ENCODE data around the gene MIDN.
"Not testable (repeated sequence)": the region's sequence is repeated elsewhere in the genome, so short reads cannot be mapped to it uniquely, and the experiment has no call there.

The MIDN gene

DNA sequence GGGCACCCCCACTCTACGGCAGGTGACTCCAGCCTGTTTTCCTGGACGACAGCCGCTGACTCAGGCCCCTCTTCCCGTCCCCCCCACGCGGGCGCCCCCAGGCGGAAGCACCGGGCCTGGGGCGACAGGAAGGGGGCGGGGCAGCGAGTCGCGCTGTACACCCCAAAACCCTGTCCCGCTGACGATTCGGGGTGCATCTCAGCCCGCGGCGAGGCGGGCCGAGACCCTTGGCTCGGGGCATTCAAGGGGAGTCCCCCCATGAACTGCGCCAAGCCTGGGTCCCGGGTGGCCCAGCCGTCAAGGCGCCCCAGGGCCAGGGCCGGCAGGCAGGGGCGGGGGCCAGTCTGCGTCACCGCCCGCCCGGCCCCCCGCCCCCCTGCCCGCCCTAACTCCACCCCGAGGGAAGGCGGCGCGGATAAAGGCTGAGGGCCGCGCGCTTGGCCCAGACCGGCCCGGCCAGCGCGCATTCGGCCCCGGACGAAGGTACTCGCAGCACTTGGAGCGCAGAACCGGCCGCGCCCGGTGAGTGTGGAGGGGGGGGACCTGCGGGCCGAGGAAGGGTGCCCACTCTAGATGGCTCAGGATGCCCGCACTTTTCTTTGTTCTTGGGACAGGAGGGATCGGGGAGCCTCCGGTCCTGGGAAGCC, at the start of gene MIDN:
TSS of gene MIDN (plus strand) at position 445 of the 647 bp plus-strand sequence. CDS start 1,714 bp downstream, outside the sequence.
- DNase-seq, result peak; percentile 82

DNA sequence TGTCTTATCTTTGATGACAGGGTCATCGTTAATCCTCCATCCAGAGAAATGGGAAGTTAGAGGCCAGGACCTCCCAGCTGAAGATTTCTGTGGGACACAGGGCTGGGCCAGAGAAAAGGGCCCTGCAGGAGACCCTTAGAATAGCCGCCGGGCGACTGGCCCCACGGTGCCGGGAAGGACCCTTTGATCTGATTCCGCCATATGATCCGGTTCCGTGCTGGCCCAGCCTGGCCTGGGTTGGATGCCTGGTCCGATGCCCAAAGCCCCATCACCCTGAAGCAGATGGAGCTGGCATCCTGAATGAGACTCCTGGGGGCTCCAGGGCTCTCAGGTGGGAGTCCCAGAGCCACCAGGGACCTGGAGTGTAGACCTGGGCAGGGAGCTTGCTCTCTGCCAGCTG, 48.9 kb upstream of the MIDN start:
- no peak for DNase-seq

DNA sequence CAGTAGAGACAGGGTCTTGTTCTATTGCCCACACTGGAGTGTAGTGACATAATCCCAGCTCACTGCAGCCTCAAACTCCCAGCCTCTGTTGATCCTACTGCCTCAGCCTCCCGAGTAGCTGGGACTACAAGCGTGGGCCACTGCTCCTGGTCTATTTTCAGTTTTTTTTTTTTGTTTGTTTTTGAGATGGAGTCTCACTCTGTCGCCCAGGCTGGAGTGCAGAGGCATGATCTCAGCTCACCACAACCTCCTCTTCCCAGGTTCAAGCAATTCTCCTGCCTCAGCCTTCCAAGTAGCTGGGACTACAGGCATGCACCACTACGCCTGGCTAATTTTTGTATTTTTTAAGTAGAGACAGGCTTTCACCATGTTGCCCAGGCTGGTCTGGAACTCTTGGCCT, 47.8 kb upstream of the MIDN start:
- DNase-seq, result not testable (repeated sequence)

DNA sequence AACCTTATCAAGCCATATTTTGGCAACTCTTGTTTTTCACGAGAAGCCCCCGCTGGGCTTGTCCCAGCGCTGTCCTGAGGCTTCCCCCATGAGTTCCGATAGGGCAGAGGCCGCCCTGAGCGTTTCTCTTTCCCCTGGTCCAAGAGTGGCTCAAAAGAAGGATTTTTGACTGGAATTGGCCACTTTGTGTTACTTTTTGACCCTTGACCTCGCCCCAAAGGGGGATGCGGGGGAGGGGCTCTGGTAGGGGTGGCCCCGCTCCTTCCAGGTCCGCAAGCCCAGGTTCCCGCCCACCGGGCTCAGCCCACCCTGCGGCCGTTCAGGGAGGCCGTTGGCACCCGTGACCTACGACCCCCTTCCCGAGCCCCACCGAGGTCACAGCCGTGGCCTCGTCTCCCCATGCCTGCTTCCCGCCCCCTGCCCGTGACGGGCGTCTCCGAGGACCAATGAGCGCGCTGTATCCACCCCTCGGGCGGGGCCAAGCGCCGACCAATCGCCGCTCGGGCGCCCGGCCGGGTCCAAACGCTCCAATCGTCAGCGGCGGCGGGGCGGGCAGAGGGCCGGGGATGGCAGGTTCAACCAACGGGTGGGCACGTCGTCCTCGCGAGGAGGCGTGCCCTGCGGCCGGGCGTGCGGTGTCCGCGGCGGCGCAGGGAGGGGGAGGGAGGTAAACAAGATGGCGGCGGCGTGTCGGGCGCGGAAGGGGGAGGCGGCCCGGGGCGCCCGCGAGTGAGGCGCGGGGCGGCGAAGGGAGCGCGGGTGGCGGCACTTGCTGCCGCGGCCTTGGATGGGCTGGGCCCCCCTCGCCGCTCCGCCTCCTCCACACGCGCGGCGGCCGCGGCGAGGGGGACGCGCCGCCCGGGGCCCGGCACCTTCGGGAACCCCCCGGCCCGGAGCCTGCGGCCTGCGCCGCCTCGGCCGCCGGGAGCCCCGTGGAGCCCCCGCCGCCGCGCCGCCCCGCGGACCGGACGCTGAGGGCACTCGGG, 43.0 kb upstream of the MIDN start, which contains the start of gene STK11:
TSS of gene STK11 (plus strand) at position 665 of the 986 bp plus-strand sequence. CDS start 1,136 bp downstream, outside the sequence.
- peak; percentile 98 for DNase-seq

DNA sequence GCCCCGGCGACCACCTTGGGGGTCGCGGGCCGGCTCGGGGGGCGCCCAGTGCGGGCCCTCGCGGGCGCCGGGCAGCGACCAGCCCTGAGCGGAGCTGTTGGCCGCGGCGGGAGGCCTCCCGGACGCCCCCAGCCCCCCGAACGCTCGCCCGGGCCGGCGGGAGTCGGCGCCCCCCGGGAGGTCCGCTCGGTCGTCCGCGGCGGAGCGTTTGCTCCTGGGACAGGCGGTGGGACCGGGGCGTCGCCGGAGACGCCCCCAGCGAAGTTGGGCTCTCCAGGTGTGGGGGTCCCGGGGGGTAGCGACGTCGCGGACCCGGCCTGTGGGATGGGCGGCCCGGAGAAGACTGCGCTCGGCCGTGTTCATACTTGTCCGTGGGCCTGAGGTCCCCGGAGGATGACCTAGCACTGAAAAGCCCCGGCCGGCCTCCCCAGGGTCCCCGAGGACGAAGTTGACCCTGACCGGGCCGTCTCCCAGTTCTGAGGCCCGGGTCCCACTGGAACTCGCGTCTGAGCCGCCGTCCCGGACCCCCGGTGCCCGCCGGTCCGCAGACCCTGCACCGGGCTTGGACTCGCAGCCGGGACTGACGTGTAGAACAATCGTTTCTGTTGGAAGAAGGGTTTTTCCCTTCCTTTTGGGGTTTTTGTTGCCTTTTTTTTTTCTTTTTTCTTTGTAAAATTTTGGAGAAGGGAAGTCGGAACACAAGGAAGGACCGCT, 42.1 kb upstream of the MIDN start:
- DNase-seq, result no peak

DNA sequence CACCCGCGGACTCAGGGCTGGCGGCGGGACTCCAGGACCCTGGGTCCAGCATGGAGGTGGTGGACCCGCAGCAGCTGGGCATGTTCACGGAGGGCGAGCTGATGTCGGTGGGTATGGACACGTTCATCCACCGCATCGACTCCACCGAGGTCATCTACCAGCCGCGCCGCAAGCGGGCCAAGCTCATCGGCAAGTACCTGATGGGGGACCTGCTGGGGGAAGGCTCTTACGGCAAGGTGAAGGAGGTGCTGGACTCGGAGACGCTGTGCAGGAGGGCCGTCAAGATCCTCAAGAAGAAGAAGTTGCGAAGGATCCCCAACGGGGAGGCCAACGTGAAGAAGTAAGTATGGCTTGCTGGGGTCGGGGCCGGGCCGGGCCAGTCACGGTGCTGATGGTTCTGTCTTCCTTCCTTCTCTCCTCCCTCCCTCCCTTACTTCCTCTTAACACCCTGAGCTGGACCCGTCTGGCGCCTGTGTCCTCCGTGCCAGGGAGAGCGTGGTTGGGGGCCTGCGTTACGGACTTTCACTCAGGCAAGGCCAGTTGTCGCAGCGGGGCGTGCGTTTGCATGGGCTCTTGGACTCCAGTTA, 41.4 kb upstream of the MIDN start:
- DNase-seq, result no peak

DNA sequence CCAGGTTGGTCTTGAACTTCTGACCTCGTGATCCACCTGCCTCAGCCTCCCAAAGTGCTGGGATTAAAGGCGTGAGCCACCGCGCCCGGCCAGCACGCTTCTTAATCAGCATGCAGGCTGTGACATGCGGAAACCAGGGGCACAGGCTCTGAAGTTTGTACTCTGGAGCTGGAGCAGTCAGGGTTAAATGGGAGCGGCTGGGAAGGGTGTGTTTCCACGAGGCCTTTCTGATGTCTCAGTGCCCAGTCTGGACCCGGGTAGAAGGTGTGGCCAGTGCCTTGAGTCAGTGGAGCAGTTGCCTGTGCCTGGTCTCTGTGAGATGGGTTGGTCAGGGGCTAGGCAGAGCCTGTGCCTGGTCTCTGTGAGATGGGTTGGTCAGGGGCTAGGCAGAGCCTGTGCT, 39.6 kb upstream of the MIDN start:
- not testable (repeated sequence) for DNase-seq

DNA sequence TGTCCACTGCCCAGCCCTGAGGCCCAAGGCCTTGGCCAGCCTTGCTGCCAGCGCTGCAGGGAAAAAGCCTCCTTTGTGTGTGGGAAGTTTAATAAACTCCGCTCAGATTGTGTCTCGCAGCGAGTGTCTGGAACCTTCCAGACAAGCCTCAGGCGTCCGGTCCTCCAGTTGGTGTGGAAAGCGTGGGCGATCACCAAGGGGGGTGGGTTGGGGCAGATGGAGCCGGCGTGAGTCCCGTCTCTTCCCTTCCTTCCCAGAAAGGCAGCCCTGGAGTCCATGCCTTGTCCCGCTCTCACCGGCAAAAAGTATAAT, 38.2 kb upstream of the MIDN start:
- no peak for DNase-seq

DNA sequence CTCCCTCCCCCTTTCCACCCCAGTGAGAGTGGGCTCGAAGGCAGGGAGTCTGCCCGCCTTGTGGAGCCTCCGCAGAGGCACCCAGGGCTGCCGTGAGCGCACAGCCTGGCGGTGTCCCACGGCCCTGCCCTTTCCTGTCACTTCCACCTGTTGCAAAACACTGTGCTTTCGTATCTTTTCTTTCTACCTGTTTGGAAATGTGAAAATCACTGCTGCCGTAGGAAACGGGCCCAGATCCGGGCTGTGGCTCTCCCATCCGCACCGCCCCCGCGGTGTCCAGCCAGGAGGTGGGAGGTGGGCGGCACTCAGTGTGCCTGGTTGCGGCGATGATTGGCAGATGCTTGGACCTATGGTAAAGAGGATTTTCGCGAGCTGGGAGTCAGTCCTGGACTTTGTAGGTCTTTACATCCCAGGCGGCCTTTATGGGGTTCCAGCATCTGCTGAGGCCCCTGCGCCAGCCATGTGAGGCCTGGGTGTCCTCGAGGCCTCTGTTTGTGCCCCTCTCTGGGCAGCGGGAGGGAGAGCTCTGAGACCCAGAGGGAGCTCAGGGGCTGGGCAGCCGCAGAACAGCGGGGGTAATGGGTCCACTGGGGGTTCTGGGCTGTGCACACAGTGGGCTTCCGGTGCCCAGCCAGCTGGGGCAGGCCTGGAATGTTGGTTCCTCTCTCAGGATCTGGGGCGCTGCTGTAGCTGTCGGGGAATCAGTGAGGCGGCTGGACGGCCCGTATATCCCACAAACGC, 36.7 kb upstream of the MIDN start:
- no peak for DNase-seq

DNA sequence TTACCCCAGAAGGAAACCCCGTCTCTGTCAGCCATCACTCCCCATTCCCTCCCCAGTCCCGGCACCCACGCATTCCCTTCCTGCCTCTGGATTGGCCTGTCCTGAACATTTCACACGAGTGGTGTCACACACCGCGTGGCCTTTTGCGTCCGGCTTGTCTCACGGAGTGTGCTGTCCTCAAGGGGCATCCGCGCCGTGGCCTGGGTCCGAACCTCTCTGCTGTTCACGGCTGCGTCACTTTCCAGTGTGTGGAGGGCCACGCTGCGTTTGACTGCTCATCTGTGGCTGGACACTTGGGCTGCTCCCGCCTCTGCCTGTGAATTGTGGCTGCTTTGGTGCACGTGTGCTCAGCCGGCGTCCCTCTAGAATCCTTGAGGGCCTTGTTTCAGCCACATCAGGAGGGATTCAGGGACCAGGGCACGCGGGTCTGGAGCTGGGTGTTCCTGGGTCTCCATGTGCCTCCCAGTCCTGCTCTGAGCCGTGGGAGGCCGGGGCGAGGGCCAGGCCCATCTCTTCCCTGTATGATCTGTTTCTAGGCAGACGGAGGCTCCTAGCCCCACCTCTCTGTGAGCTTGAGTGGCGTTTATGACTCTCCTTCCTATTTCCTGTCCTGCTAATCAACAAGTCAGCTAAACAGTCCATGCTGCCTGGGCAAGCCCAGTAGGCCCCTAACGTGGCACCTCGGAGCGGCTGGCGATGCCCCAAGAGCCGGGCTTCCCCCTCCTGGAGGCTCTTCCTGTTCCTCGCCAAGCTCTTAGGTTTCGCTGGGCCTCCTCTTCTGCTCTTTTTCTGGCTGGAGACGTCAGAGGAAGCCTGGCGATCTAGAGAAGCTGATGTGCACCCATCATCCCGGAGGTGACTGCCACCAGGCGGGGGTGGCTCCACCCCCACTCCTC, 34.7 kb upstream of the MIDN start:
- DNase-seq, result no peak

DNA sequence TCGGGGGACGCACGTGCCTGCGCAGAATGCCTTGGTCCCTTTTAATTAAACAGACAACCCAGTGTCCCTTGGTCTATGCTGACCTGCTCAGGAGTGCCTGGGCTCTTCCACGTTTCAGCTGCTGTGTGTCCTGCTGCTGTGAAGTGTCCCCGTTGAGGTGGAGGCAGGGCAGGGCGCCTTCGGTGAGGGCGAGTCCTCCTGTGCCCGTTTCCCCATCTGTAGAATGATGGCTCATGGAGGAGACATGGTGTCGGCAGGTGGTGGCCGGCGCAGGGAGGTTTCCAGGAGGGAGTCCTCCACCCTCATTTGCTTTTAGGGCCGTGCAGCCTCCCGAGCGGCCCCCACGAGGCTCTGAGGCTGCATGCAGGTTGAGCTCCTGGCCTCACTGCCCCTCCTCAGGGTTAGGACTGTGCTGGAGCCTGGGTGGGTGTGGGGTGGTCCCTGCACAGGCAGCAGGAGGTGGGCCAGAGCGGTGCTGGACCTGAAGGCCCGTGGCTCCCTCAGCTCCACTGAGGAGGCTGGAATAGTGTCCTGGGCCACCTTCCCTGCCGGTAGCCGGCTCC, 34.0 kb upstream of the MIDN start:
- no peak for DNase-seq

DNA sequence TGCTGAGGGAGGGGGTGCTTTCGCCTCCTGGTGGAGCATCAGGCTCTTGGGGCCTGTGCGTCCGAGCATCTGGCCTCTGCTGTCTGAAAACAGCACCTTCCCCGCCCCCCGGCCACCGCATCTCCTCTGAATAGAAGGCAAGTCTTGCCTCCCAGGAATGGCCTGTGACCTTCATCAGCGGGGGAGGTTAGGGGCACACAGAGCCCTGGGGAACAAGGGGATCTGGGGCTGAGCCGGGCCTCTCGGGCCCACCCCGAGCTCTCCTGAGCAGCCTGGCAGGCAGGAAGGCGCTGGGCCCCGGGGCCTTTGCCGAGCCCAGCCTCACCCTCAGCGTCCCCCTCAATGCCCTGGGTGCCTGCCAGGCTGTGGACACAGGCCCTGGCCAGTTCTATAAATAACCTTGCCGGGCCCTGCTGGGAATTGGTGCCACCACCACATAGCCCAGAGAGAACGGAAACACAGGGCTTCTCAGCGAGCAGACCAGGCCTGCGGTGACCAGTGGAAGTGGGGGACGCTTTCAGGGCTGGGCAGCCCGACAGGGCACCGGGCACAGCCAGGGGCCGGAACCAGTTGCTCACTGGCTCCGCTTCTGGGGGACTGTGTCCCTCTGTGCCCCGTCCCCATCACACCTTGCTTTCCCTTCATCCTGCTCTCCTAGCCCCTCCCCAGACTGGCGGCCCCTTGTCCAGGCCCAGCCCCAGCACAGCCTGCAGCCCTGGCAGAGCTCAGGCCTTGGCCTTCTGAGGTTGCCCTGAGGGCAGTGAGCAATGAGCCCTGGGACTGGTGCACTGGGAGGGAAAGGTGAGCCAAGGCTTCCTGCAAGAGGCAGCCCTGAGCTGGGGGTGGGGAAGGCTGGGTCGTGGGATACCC, 33.3 kb upstream of the MIDN start:
- no peak for DNase-seq

DNA sequence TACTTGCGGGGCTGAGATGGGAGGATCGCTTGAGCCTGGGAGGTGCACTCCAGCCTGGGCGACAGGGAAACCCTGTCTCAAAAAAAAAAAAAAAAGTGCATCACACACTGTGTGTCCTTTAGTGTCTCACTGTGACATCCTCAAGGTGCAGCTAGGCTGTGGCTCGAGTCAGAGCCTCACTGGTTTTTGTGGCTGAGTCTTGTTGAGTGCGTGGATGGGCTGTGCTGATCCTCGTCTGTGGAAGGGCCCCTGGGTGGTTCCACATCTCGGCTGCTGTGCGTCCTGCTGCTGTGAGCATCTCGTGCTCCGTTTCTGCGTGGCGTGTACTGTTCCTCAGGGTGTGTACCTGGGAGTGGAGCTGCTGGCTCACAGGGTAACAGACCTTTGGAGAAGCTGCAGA, 31.6 kb upstream of the MIDN start:
- no peak for DNase-seq

DNA sequence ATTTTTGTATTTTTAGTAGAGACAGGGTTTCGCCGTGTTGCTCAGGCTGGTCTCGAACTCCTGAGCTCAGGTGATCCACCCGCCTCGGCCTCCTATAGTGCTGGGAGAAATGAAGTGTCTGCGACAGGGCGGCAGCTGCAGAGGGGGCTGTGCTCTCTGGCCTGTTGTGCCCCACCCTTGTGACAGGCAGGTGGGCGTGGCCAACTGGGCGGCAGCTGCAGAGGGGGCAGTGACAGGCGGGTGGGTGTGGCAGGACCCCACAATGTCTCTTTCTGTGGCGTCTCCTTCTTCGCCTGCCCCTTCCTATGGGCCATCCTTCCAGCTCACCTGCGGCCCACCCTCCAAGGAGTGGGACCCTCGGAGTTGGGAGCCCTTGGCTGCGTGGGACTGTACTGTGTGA, 31.0 kb upstream of the MIDN start:
- DNase-seq, result no peak

DNA sequence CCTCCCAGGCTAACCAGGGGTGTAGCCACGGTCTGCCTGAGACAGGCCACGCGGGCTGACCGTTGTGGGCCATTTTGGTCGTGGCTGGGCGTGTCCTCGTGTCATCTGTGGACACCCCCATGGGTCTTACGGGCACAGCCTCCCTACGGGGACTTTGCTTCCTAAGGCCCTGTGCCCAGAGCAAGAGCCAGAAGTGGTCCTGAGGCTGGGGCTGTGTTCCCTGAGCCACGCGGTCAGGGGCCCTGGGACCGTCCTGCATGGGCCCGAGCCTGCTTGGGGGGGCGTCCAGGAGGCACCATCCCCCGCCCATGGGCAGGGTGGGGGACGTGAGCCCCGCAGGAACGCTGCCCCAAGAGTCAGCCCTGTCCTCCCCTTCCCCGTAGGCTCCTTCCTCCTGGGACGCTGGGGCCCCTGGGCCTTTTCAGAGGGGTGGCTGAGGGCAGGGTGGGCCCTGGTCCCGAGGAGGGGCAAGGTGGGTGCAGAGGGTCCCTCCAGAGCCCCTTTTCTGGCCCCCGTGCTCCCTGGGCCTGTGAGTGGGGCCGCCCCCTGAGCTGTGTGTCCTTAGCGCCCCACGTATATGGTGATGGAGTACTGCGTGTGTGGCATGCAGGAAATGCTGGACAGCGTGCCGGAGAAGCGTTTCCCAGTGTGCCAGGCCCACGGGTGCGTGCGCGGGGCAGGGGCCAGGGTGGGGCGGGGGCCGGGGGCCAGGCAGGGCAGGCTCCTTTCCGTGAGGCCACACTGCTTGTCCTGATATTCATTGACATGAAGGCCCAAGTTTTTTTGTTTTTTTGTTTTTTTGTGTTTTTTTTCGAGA, 29.4 kb upstream of the MIDN start:
- DNase-seq, result no peak

DNA sequence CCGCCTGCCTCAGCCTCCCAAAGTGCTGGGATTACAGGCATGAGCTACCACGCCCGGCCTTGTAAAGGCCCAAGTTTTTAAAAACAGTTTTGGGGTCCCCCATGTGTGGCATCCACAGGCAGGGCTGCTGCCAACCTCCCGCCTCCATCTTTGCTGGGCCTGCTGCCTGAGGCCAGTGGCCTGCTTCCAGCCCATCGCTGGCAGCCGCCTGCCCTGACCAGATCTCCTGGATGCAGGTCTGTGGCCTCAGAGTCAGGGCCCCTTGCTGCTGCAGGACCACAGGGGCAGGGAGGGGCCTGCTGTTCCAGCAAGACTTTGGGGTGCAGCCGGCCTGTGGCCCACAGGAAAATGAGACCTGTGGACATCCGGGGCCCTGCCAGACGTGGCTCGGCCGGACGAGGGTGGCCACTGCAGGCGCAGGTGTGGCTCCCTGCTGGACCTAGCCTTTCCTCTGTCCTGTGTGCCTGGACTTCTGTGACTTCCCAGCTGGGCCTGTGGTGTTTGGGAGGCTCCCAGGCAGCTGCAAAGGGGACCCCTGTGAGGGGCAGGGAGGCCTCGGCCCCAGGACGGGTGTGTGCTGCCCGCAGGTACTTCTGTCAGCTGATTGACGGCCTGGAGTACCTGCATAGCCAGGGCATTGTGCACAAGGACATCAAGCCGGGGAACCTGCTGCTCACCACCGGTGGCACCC, 28.5 kb upstream of the MIDN start:
- DNase-seq, result no peak

DNA sequence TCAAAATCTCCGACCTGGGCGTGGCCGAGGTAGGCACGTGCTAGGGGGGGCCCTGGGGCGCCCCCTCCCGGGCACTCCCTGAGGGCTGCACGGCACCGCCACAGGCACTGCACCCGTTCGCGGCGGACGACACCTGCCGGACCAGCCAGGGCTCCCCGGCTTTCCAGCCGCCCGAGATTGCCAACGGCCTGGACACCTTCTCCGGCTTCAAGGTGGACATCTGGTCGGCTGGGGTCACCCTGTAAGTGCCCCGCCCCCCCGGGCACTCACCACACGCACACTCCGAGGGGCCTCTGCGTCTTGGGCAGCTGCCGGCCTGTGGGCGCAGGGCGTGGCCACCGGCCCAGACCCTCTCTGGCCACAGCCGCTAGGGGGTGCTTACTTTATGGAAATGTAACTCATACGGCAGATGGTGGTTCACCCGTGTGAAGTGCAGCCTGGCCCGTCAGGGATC, 27.9 kb upstream of the MIDN start:
- DNase-seq, result no peak
